GM21717 (cell line): Measurements from ENCODE around the gene SLC25A30.

Source experiments
- ATAC-seq: cut with Tn5 transposase; IDR thresholded peaks from one replicate; pipeline ENCODE4 v1.9.1; 2021; ENCODE audit warnings: mild to moderate bottlenecking, moderate library complexity; ENCODE audit not compliant: unreplicated experiment

The SLC25A30 gene

GRCh38 chr13:45417790-45418534 is at the start of gene SLC25A30:
TSS of gene SLC25A30 (minus strand) at chr13:45418373. CDS start at chr13:45411425, 6,948 bp downstream.
- ATAC-seq: peak; percentile 93

- no peak for ATAC-seq
Observed at GRCh38 chr13:45466359-45466758, 48.2 kb upstream of the SLC25A30 start.

GRCh38 chr13:45464687-45465453 is 46.7 kb upstream of the SLC25A30 start, which contains the start of gene COG3:
TSS of gene COG3 (plus strand) at chr13:45464939. CDS start at chr13:45465037, 98 bp downstream.
- peak; percentile 90 for ATAC-seq

- no peak for ATAC-seq
Observed at GRCh38 chr13:45464141-45464686, 46.0 kb upstream of the SLC25A30 start.

- ATAC-seq: no peak
Observed at GRCh38 chr13:45456196-45456972, 38.2 kb upstream of the SLC25A30 start.

- ATAC-seq: no peak
Observed at GRCh38 chr13:45454204-45454603, 36.0 kb upstream of the SLC25A30 start.

GRCh38 chr13:45451282-45451681 is 33.1 kb upstream of the SLC25A30 start:
- no peak for ATAC-seq

GRCh38 chr13:45448965-45449559 is 30.9 kb upstream of the SLC25A30 start:
- no peak for ATAC-seq

- ATAC-seq: no peak
Observed at GRCh38 chr13:45447050-45447661, 29.0 kb upstream of the SLC25A30 start.

GRCh38 chr13:45446181-45446580 is 28.0 kb upstream of the SLC25A30 start:
- no peak for ATAC-seq

- ATAC-seq: no peak
Observed at GRCh38 chr13:45445053-45445452, 26.9 kb upstream of the SLC25A30 start.

GRCh38 chr13:45441633-45442032 is 23.5 kb upstream of the SLC25A30 start:
- ATAC-seq: no peak

- ATAC-seq: no peak
Observed at GRCh38 chr13:45439781-45440462, 21.7 kb upstream of the SLC25A30 start.

- ATAC-seq: peak; percentile 59
Observed at GRCh38 chr13:45439008-45439407, 20.8 kb upstream of the SLC25A30 start.

GRCh38 chr13:45437947-45438346 is 19.8 kb upstream of the SLC25A30 start:
- ATAC-seq: no peak

- ATAC-seq: no peak
Observed at GRCh38 chr13:45436953-45437352, 18.8 kb upstream of the SLC25A30 start.

GRCh38 chr13:45436332-45436731 is 18.2 kb upstream of the SLC25A30 start:
- ATAC-seq: no peak

GRCh38 chr13:45434556-45435371 is 16.6 kb upstream of the SLC25A30 start:
- ATAC-seq: no peak

- no peak for ATAC-seq
Observed at GRCh38 chr13:45433381-45433790, 15.2 kb upstream of the SLC25A30 start.
